GM23248 (cell line): ENCODE data around the gene CLCN3. TPM values are rescaled to one million over a fixed set of nuclear protein-coding genes. Genes with fewer than 3 reads are reported as not detected.
A peak's percentile ranks its signal among the peaks of the same experiment; 100 is the strongest.
"Not testable (repeated sequence)": the region's sequence is repeated elsewhere in the genome, so short reads cannot be mapped to it uniquely, and the experiment has no call there.

Experiments used
- DNase-seq: peaks from one replicate; pipeline ENCODE4 v3.0.0-alpha.2; 2015
- H2AFZ ChIP-seq: fragments of 200-600 bp; sonication (generic); 2 replicates; pipeline ENCODE4 v1.6.1; 2016; ENCODE audit warnings: antibody characterized with exemption
- H3F3A ChIP-seq: fragments of 200-600 bp; sonication (generic); 2 replicates; pipeline ENCODE4 v1.6.1; 2016; ENCODE audit warnings: mild to moderate bottlenecking, antibody characterized with exemption, mixed run types; ENCODE audit not compliant: insufficient read depth
- H3K27ac ChIP-seq: fragments of 200-600 bp; sonication (generic); 2 replicates; pipeline ENCODE4 v1.5.1; 2016; ENCODE audit warnings: mild to moderate bottlenecking
- H3K27me3 ChIP-seq: fragments of 200-600 bp; sonication (generic); replicated peaks from 2 replicates; pipeline ENCODE4 v1.6.1; 2016; ENCODE audit warnings: mild to moderate bottlenecking; ENCODE audit not compliant: insufficient read depth
- H3K36me3 ChIP-seq: fragments of 200-600 bp; sonication (generic); 2 replicates; pipeline ENCODE4 v1.6.1; 2016; ENCODE audit warnings: low read depth, mild to moderate bottlenecking
- H3K4me1 ChIP-seq: fragments of 200-600 bp; sonication (generic); 2 replicates; pipeline ENCODE4 v1.6.1; 2016; ENCODE audit warnings: mild to moderate bottlenecking; ENCODE audit not compliant: insufficient read depth
- H3K4me2 ChIP-seq: fragments of 200-600 bp; sonication (generic); one replicate; pipeline ENCODE4 v1.6.1; 2016; ENCODE audit warnings: mild to moderate bottlenecking; ENCODE audit not compliant: unreplicated experiment
- H3K4me3 ChIP-seq: fragments of 200-600 bp; sonication (generic); 2 replicates; pipeline ENCODE4 v1.5.1; 2016; ENCODE audit warnings: mild to moderate bottlenecking
- H3K79me2 ChIP-seq: fragments of 200-600 bp; sonication (generic); 2 replicates; pipeline ENCODE4 v1.6.1; 2016; ENCODE audit warnings: mild to moderate bottlenecking; ENCODE audit not compliant: insufficient read depth
- H3K9ac ChIP-seq: fragments of 200-600 bp; sonication (generic); 2 replicates; pipeline ENCODE4 v1.6.1; 2016; ENCODE audit warnings: mild to moderate bottlenecking
- H3K9me2 ChIP-seq: fragments of 200-600 bp; sonication (generic); 2 replicates; pipeline ENCODE4 v1.6.1; 2016; ENCODE audit warnings: mixed run types, mild to moderate bottlenecking, moderate library complexity; ENCODE audit not compliant: insufficient read depth
- H3K9me3 ChIP-seq: fragments of 200-600 bp; sonication (generic); one replicate; pipeline ENCODE4 v1.6.1; 2017; ENCODE audit warnings: low read depth
- H4K20me1 ChIP-seq: fragments of 200-600 bp; sonication (generic); 2 replicates; pipeline ENCODE4 v1.6.0; 2016; ENCODE audit not compliant: insufficient read depth
- EZH2 ChIP-seq: fragments of 200-600 bp; sonication (generic); IDR thresholded peaks from 2 replicates; pipeline ENCODE4 v1.6.1; 2018; ENCODE audit warnings: antibody characterized with exemption, mild to moderate bottlenecking; ENCODE audit not compliant: insufficient read depth, poor library complexity, severe bottlenecking
- EZH2phosphoT487 ChIP-seq: fragments of 200-600 bp; sonication (generic); IDR thresholded peaks from 2 replicates; pipeline ENCODE4 v1.6.1; 2018; ENCODE audit warnings: antibody characterized with exemption, moderate library complexity, mild to moderate bottlenecking, low read depth; ENCODE audit not compliant: insufficient read depth
- WGBS, 2 experiments: methylation state at CpG; one replicate each; pipeline ENCODE4 v1.1.6; 2015 to 2017; ENCODE audit warnings: low lambda C conversion rate in 2 of 2, low coverage in 1 of 2; ENCODE audit errors: missing lambda C conversion rate in 2 of 2; 5-methylcytosine and 5-hydroxymethylcytosine counted together
- in situ Hi-C: fragments of 300-500 bp; cut with MboI; formaldehyde crosslinking; loops from 2 replicates; pipeline ENCODE4 v1.15.0; 2020
- polyA plus RNA-seq: library from polyadenylated mRNA; unstranded; fragments of >200 nt; fragmentation: Nextera tagmentation; extraction: Ambion mirVana; gene quantifications from 2 replicates; pipeline ENCODE4 v1.2.1, GENCODE V29; 2016
- total RNA-seq: library from RNA; depleted of rRNA; stranded (reverse); fragments of >200 nt; shearing (Covaris generic); gene quantifications from 2 replicates; pipeline ENCODE4 v1.2.3, GENCODE V29; 2014

CLCN3 gene
- total and polyA plus RNA-seq, 2 experiments from 2014 or later = 12.2 to 16.4 TPM

- Histone ChIP-seq H3K4me2 (no peak overlapping the region), H3K36me3 (no peaks in the 10 kb centered on the region), H4K20me1 (no peaks in the 10 kb centered on the region), H3K79me2 (peaks cover 83% of the 10 kb centered on the region), H2AFZ (no peak overlapping the region), H3K9me2 (no peaks in the 10 kb centered on the region), H3K4me1 (peaks cover 23% of the 10 kb centered on the region), H3K27ac (no peak overlapping the region), H3K27me3 (no peaks in the 10 kb centered on the region), H3K9ac (0 out of 2 replicates have a peak overlapping the region, but pooled peaks have one; percentile 19), H3K9me3 (no peaks in the 10 kb centered on the region), H3F3A (peaks cover 15% of the 10 kb centered on the region; the same call in 1 of the 2 replicates), H3K4me3 (no peak overlapping the region)
- in situ Hi-C loops = no loop called here
- WGBS, 2 experiments = 74 to 84% methylated on average over 2 of the region's 2 CpGs
- TF ChIP-seq EZH2 (no peak), EZH2phosphoT487 (no peak)
- DNase-seq = no peak
Observed at GRCh38 chr4:169665046-169665737, 44.8 kb downstream of the CLCN3 start.

- no peaks in the 10 kb centered on the region for H3K9me2 ChIP-seq
- H3K4me3 ChIP-seq = no peak overlapping the region
- no peak overlapping the region for H3K4me2 ChIP-seq
- no peak overlapping the region for H3K27ac ChIP-seq
- TF ChIP-seq EZH2 (no peak), EZH2phosphoT487 (no peak)
- H3K9ac ChIP-seq = no peak overlapping the region
- no peaks in the 10 kb centered on the region for H4K20me1 ChIP-seq
- in situ Hi-C loops = no loop called here
- no peak for DNase-seq
- H2AFZ ChIP-seq = no peak overlapping the region
- H3F3A ChIP-seq = no peaks in the 10 kb centered on the region
- WGBS, 2 experiments = 91 to 93% methylated on average over 6 of the region's 6 CpGs
- no peaks in the 10 kb centered on the region for H3K9me3 ChIP-seq
- H3K27me3 ChIP-seq = no peaks in the 10 kb centered on the region
- H3K4me1 ChIP-seq = peaks cover 11% of the 10 kb centered on the region
- peaks cover 81% of the 10 kb centered on the region for H3K79me2 ChIP-seq
- no peaks in the 10 kb centered on the region for H3K36me3 ChIP-seq
Observed at GRCh38 chr4:169668069-169668721, 47.8 kb downstream of the CLCN3 start.

GRCh38 chr4:169675825-169676224 is 55.4 kb downstream of the CLCN3 start:
- Histone ChIP-seq H3K9me3 (no peaks in the 10 kb centered on the region), H3K9ac (no peak overlapping the region), H2AFZ (no peak overlapping the region), H3K9me2 (no peaks in the 10 kb centered on the region), H3K27ac (no peak overlapping the region), H3K27me3 (no peaks in the 10 kb centered on the region), H3F3A (no peaks in the 10 kb centered on the region), H3K79me2 (peaks cover 42% of the 10 kb centered on the region), H4K20me1 (no peaks in the 10 kb centered on the region), H3K4me2 (no peak overlapping the region), H3K36me3 (no peaks in the 10 kb centered on the region), H3K4me3 (no peak overlapping the region), H3K4me1 (no peaks in the 10 kb centered on the region)
- WGBS, 2 experiments = 93 to 98% methylated on average over 2 of the region's 2 CpGs
- DNase-seq = no peak
- no peak for TF ChIP-seq EZH2
- TF ChIP-seq EZH2phosphoT487 = no peak
- in situ Hi-C loops = no loop called here

- in situ Hi-C loops = no loop called here
- Histone ChIP-seq H3K9me3 (no peaks in the 10 kb centered on the region), H3K9me2 (no peaks in the 10 kb centered on the region), H3K79me2 (peaks cover 31% of the 10 kb centered on the region), H3K27ac (no peak overlapping the region), H3K4me1 (no peaks in the 10 kb centered on the region), H3K27me3 (no peaks in the 10 kb centered on the region), H2AFZ (no peak overlapping the region), H3K4me3 (no peak overlapping the region), H3K36me3 (no peaks in the 10 kb centered on the region), H3F3A (no peaks in the 10 kb centered on the region), H4K20me1 (no peaks in the 10 kb centered on the region), H3K4me2 (no peak overlapping the region), H3K9ac (no peak overlapping the region)
- 72 to 73% methylated on average over 2 of the region's 2 CpGs for WGBS, 2 experiments
- TF ChIP-seq EZH2 = no peak
- no peak for TF ChIP-seq EZH2phosphoT487
- no peak for DNase-seq
Observed at GRCh38 chr4:169677150-169677748, 56.9 kb downstream of the CLCN3 start.

GRCh38 chr4:169678486-169678885 is 58.1 kb downstream of the CLCN3 start:
- 59 to 61% methylated on average over 2 of the region's 2 CpGs for WGBS, 2 experiments
- H3K36me3 ChIP-seq, DNase-seq, H3K9me3 ChIP-seq, H3K27me3 ChIP-seq, H2AFZ ChIP-seq, H3K4me1 ChIP-seq, H3F3A ChIP-seq, in situ Hi-C loops, H3K4me2 ChIP-seq, H3K4me3 ChIP-seq, H3K27ac ChIP-seq, H3K9ac ChIP-seq, H4K20me1 ChIP-seq, H3K9me2 ChIP-seq: not testable (repeated sequence)
- H3K79me2 ChIP-seq = peaks cover 29% of the 10 kb centered on the region

- H3K36me3 ChIP-seq, H2AFZ ChIP-seq, H3K27ac ChIP-seq, H3K4me1 ChIP-seq, in situ Hi-C loops, H3K9ac ChIP-seq, DNase-seq, H3K27me3 ChIP-seq, H3F3A ChIP-seq, H3K9me3 ChIP-seq, H4K20me1 ChIP-seq, H3K9me2 ChIP-seq, H3K4me3 ChIP-seq, H3K4me2 ChIP-seq: not testable (repeated sequence)
- WGBS, 2 experiments = 95 to 98% methylated on average over 15 to 47 of the region's 47 CpGs
- peaks cover 23% of the 10 kb centered on the region for H3K79me2 ChIP-seq
Observed at GRCh38 chr4:169678951-169679591, 58.7 kb downstream of the CLCN3 start.
